Measurements from ENCODE around the gene NUP210. TPM values are rescaled to one million over a fixed set of nuclear protein-coding genes. Genes with fewer than 3 reads are reported as not detected.

The NUP210 gene
- total and polyA plus RNA-seq, 2 of the 13 experiments (the other 11 are each of a cell fraction or from before 2014, with no cell fraction given) = 31.6 to 35.2 TPM

DNA sequence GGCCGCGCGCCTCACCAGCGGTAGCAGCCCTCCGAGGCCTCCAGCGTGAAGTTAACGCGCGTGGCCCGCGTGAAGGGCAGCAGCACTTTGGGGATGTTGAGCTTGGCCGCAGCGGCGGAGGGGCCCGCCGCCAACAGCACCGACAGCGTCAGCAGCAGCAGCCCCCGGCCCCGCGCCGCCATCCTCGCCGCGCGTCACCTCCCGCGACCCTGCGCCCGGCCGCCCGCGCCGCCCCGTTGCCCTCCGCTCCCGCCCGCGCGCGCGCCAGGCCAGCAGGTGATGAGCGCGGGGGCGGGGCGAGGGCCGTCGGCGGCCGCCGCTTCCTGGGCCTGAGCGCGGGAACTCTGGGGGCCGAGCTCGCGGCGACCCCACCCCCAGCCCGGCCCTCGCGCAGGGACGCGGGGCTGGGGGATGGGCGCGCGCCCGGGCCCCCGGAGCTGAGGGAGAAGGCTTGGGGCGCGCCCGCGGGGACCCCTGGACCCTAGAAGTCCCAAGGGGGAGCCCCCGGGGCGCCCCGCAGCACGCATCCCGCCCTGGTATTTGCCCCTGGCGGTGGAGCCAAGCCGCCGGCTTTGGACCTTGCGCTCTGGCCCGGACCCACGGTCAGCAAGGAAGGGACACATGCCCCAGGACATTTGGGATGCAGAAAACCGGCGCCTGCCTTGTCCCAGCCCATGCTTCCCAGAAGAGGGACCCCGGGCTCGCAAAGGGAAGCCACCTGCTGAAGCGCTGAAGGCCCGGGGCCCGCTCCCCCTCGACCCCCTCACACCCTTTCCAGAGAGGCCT is at the start of gene NUP210 (continued):
- TF ChIP-seq, protein P1, sequence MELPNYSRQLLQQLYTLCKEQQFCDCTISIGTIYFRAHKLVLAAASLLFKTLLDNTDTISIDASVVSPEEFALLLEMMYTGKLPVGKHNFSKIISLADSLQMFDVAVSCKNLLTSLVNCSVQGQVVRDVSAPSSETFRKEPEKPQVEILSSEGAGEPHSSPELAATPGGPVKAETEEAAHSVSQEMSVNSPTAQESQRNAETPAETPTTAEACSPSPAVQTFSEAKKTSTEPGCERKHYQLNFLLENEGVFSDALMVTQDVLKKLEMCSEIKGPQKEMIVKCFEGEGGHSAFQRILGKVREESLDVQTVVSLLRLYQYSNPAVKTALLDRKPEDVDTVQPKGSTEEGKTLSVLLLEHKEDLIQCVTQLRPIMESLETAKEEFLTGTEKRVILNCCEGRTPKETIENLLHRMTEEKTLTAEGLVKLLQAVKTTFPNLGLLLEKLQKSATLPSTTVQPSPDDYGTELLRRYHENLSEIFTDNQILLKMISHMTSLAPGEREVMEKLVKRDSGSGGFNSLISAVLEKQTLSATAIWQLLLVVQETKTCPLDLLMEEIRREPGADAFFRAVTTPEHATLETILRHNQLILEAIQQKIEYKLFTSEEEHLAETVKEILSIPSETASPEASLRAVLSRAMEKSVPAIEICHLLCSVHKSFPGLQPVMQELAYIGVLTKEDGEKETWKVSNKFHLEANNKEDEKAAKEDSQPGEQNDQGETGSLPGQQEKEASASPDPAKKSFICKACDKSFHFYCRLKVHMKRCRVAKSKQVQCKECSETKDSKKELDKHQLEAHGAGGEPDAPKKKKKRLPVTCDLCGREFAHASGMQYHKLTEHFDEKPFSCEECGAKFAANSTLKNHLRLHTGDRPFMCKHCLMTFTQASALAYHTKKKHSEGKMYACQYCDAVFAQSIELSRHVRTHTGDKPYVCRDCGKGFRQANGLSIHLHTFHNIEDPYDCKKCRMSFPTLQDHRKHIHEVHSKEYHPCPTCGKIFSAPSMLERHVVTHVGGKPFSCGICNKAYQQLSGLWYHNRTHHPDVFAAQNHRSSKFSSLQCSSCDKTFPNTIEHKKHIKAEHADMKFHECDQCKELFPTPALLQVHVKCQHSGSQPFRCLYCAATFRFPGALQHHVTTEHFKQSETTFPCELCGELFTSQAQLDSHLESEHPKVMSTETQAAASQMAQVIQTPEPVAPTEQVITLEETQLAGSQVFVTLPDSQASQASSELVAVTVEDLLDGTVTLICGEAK (IDR thresholded peaks at IDR 0.05) = no peak
- TF ChIP-seq, protein P1 (CRISPR knock-in tag; IDR thresholded peaks at IDR 0.05) = no peak
- TF ChIP-seq, protein P2, sequence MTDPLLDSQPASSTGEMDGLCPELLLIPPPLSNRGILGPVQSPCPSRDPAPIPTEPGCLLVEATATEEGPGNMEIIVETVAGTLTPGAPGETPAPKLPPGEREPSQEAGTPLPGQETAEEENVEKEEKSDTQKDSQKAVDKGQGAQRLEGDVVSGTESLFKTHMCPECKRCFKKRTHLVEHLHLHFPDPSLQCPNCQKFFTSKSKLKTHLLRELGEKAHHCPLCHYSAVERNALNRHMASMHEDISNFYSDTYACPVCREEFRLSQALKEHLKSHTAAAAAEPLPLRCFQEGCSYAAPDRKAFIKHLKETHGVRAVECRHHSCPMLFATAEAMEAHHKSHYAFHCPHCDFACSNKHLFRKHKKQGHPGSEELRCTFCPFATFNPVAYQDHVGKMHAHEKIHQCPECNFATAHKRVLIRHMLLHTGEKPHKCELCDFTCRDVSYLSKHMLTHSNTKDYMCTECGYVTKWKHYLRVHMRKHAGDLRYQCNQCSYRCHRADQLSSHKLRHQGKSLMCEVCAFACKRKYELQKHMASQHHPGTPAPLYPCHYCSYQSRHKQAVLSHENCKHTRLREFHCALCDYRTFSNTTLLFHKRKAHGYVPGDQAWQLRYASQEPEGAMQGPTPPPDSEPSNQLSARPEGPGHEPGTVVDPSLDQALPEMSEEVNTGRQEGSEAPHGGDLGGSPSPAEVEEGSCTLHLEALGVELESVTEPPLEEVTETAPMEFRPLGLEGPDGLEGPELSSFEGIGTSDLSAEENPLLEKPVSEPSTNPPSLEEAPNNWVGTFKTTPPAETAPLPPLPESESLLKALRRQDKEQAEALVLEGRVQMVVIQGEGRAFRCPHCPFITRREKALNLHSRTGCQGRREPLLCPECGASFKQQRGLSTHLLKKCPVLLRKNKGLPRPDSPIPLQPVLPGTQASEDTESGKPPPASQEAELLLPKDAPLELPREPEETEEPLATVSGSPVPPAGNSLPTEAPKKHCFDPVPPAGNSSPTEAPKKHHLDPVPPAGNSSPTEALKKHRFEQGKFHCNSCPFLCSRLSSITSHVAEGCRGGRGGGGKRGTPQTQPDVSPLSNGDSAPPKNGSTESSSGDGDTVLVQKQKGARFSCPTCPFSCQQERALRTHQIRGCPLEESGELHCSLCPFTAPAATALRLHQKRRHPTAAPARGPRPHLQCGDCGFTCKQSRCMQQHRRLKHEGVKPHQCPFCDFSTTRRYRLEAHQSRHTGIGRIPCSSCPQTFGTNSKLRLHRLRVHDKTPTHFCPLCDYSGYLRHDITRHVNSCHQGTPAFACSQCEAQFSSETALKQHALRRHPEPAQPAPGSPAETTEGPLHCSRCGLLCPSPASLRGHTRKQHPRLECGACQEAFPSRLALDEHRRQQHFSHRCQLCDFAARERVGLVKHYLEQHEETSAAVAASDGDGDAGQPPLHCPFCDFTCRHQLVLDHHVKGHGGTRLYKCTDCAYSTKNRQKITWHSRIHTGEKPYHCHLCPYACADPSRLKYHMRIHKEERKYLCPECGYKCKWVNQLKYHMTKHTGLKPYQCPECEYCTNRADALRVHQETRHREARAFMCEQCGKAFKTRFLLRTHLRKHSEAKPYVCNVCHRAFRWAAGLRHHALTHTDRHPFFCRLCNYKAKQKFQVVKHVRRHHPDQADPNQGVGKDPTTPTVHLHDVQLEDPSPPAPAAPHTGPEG (CRISPR knock-in tag; IDR thresholded peaks at IDR 0.05) = peak; percentile 79; the same call in 1 of the 2 replicates
- TF ChIP-seq, protein P3, sequence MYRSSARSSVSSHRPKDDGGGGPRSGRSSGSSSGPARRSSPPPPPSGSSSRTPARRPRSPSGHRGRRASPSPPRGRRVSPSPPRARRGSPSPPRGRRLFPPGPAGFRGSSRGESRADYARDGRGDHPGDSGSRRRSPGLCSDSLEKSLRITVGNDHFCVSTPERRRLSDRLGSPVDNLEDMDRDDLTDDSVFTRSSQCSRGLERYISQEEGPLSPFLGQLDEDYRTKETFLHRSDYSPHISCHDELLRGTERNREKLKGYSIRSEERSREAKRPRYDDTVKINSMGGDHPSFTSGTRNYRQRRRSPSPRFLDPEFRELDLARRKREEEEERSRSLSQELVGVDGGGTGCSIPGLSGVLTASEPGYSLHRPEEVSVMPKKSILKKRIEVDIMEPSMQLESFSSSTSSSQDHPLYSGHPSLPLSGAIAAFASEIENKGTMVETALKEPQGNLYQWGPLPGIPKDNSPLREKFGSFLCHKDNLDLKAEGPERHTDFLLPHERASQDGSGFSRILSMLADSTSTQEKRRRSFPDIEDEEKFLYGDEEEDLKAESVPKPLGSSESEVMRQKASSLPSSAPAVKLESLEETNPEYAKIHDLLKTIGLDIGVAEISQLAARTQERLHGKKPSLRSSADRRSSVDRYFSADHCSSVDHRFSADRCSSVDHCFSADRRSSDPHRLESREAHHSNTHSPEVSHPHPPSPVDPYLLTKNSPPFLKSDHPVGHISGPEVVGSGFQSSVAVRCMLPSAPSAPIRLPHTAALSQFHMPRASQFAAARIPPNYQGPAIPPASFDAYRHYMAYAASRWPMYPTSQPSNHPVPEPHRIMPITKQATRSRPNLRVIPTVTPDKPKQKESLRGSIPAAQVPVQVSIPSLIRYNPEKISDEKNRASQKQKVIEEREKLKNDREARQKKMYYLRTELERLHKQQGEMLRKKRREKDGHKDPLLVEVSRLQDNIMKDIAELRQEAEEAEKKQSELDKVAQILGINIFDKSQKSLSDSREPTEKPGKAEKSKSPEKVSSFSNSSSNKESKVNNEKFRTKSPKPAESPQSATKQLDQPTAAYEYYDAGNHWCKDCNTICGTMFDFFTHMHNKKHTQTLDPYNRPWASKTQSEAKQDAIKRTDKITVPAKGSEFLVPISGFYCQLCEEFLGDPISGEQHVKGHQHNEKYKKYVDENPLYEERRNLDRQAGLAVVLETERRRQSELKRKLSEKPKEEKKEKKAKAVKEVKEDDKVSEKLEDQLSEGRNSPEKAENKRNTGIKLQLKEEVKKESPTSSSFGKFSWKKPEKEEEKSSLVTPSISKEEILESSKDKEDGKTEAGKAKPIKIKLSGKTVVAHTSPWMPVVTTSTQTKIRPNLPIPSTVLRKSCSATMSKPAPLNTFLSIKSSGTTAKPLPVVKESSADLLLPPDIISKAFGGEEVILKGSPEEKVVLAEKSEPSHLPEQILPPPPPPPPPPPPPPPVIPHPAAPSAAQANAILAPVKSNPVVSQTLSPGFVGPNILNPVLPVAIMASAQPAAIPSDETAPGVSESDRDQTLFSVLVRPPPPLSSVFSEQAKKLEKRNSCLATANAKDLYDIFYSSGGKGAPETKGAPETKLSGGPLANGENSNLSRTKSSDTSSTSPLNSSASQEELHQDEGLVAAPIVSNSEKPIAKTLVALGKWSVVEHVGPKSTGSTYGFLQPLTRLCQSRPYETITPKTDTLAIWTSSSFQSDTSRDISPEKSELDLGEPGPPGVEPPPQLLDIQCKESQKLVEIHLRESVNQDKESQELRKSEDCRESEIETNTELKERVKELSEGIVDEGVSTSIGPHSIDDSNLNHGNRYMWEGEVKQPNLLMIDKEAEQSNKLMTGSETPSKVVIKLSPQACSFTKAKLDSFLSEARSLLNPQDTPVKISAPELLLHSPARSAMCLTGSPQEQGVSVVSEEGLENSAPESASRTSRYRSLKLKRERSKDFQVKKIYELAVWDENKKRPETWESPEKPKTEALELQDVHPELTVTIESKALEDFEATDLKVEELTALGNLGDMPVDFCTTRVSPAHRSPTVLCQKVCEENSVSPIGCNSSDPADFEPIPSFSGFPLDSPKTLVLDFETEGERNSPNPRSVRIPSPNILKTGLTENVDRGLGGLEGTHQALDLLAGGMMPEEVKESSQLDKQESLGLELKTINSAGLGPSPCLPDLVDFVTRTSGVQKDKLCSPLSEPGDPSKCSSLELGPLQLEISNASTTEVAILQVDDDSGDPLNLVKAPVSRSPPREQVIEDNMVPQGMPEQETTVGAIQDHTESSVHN (CRISPR knock-in tag; IDR thresholded peaks at IDR 0.05) = no peak

Data from HepG2 (cell line).